ENCODE results near the gene HOXA13.

The HOXA13 gene

DNA sequence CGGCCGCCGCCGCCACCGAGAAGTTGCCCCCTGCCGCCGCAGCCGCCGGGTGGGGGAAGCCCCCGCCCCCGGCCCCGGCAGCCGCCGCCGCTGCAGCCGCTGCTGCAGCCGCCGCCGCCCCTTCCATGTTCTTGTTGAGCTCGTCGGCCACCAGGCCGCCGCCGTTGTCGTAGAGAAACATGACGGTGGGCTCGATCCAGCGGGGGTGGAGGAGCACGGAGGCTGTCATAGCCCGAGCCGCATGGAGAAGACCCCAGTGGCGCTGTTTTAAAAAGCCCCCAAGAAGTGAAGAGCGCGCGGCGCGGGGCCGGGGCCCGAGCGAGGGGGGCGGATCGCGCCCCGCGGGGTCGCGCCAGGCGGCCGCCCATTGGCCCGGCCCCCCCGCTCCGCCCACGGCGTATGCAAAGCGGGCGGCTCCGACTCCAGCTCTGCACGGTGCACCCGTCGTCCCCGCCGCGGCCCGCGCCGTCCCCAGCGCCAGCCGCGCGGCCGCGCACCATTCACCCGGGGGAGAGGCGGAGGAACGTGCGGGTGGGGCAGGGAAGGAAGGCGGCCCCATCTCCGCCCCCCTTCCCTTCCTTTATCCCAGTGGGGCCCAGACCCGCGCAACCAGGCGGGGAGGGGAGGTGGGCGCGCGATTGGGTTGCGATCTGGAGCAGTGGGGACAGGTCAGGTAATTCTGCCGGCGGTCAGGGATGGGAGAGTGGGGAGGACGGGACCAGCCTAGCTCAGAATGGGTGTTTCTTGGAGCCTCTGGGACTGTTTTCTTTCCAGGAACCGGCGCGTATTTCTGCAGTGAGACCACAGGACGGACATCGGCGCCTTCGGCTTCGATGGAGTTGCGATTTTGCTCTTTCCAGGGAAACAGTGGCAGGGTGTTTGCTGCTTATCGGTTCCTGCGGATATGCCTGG is at the start of gene HOXA13:
Gene HOXA13, minus strand, starts transcription at position 243 of the 912 bp plus-strand sequence. Its CDS starts 14 bp downstream, at position 229.
- no peak for DNase-seq (ENCODE audit: low read depth)

- no peak for DNase-seq (ENCODE audit: low read depth)
Observed at GRCh38 chr7:27248911-27249723, 49.2 kb upstream of the HOXA13 start.

DNA sequence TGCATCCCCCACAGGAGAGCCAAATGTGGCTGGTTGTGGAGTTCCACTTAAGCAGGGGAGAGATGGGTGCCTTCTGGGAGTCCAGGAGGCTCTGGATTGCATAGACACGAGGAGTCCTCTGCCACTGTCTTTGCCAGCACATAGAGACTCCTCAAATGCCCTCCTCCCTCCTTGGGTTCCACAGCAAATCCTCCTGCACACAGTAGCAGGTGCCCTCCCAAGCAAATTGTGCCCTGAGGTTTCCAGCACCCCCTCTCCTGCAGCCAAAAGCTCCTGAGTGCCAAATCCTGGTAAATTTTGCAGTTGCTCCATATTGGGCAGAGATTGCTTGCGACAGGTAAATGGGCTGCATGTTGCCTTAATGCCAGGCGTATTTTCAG is 48.5 kb upstream of the HOXA13 start:
- no peak for DNase-seq (ENCODE audit: low read depth)

DNA sequence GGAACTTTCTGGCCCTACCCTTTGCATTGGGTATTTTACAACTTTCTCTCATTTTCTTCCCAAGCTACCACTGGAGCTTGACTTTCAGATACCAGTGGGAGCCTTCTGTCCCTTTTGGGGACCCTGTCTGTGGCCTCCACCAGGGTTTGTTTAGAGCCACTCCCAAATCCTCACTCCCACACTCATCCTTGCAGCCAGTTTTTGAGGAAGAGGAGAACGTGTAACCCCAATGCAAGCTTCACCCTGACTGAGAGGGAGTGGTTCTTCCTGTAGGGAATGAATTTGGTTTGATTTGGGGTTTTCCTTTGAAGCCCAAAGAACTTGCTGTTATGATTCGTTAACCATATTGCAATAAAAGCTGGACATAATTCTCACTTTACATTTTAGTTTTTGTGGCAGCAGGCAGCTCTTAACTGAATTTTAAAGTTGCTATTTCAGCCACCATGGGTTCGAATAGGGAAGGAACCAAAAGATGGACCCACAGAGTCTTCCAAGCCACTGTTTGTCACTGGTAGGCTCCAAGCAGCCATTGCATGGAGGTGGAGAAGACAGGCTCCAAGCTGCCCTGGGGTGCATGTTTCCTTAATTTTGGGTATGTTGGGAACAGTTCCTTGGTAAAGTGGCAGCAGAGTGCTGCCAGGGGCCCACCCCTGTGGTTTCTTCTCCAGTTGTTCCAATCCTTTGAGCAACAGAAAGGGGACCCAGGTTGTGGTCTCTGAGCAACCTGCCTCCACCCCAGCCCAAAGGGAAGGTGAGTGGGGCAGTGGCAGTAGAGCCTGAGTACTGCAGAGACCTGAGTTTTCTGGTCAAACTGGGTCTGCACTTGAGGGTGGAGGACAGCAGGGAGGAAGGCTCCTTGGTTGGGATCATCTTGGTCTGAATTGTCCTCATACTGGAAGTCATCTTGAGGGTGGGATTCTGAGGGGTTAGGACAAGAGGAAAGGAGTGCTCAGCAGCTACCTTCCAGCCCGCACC is 47.8 kb upstream of the HOXA13 start:
- DNase-seq (ENCODE audit: low read depth): no peak

GRCh38 chr7:27247000-27247399 is 47.1 kb upstream of the HOXA13 start:
- DNase-seq (ENCODE audit: low read depth): no peak

- no peak for DNase-seq (ENCODE audit: low read depth)
Observed at GRCh38 chr7:27245798-27246691, 46.2 kb upstream of the HOXA13 start.

DNA sequence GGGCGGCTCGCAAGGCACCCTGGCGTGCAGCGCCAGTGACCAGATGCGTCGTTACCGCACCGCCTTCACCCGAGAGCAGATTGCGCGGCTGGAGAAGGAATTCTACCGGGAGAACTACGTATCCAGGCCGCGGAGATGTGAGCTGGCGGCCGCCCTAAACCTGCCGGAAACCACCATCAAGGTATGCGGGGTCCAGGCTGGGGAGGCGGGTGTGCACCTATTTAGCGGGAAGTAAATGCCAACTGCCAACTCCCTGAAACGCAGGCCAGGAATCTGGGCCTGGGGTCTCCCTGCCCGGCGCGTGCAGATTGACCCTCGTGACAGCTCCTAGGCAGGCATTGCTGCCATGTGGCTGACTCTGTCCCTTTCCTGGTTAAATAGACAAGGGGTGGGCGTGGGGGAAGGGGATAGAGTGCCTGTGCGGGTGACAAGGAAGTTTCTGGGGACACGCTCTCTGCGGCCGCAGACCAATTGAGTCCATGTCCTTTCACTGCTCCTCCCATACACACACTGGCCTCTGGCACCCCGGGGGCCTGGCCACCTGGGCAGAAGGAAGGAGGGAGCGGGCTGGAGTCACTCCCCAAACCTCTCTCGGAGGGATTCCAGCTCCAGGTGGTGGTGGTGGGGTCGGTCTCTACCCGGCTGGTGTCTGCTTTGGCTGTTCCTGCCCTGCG is 45.4 kb upstream of the HOXA13 start:
- DNase-seq (ENCODE audit: low read depth): no peak

DNA sequence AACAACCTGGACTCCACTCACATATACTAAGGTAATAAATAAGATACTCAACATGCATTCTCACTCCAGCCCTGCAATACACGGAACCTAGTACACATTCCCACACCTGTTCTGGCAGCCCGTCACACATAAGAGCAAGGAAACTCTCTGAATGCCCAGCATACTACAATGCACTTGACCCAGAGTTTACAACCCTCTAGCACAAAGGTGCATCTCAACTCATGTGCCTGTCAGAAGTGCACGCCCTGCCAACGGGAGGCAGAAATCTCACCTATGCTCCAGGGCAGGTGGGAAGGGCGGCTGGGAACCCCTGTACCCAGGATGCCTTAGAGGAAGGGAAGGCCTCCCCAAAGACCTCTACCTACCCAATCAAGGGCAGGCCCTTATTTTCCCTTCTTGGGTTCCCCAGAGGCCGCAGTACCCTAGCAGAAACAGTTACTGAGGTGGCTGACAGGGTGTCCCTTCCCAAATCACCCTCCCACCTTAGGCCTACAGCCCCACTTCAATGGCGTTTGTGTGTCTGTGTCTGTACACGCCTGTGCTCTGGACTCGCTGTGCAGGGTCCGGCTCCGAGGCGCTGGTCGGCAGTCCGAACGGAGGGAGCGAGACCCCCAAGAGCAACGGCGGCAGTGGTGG is 44.7 kb upstream of the HOXA13 start:
- DNase-seq (ENCODE audit: low read depth): no peak

DNA sequence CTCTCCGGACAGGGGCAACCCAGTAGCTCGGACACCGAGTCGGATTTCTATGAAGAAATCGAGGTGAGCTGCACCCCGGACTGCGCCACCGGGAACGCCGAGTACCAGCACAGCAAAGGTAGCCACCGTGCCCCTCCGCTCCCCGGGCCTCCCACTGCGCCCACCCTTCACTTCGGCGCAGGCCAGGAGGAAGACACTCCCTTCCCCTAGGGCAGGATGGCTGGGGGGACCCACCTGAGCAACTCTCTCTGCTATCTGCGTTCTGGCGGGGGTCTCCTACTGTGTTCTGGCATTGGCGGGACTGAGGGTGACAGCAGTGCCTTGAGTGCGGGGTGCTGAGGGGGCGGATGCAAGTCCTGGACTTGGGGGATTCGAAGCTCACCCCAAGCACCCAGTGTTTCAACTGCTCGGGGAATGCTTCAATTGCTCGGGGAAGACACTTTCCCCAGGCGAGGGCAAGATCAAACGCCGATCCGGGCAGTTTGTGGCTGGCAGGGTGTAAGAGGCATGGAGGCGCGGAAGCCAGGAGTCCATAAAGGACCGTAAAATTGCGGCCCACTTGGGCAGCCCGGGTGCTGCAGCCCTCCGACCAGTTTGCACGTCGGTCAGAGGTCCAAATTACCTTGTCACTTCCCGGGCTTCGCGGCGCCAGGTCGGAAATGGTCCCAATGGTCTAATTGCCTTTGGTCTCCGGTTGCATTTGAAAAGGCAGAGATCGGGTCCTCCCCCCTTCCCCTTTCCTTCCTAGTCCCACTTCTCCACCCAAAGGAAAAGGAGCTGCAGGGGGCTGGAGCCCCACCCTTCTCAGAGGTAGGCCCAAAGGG is 43.7 kb upstream of the HOXA13 start:
- no peak for DNase-seq (ENCODE audit: low read depth)

DNA sequence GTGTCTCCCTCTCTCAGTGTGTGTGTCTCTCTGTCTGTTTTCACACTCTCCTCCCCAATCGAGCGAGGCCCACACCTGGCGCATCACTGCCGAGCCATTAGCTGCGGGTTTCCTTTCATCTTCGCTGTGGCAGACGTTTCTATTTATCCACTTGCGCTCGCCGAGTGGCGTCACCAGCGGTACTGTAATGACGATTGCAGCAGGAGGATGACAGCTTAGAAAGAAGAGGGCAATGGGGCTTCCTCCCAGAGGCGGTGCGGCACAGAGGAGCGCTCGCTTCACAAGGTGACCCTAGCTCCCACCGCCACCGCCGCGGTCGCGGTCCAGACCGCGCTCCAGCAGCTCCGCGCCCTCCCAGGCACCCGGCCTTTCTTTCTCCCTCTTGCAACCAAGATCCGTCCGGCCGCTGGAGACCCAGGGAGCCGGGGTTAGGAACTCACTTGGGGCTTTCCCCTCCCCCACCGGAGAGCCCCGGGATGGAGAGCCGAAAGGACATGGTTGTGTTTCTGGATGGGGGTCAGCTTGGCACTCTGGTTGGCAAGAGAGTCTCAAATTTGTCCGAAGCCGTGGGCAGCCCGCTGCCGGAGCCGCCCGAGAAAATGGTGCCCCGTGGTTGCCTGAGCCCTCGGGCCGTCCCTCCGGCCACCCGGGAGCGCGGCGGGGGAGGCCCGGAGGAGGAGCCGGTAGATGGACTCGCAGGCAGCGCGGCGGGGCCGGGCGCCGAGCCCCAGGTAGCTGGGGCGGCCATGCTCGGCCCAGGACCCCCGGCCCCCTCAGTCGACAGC is 42.9 kb upstream of the HOXA13 start, which contains the start of gene EVX1:
Gene EVX1, plus strand, starts transcription at position 248 of the 785 bp plus-strand sequence. Its CDS starts 229 bp downstream, at position 477.
- DNase-seq (ENCODE audit: low read depth): no peak

GRCh38 chr7:27242154-27242553 is 42.3 kb upstream of the HOXA13 start:
- DNase-seq (ENCODE audit: low read depth): no peak

- no peak for DNase-seq (ENCODE audit: low read depth)
Observed at GRCh38 chr7:27241189-27242056, 41.5 kb upstream of the HOXA13 start.

DNA sequence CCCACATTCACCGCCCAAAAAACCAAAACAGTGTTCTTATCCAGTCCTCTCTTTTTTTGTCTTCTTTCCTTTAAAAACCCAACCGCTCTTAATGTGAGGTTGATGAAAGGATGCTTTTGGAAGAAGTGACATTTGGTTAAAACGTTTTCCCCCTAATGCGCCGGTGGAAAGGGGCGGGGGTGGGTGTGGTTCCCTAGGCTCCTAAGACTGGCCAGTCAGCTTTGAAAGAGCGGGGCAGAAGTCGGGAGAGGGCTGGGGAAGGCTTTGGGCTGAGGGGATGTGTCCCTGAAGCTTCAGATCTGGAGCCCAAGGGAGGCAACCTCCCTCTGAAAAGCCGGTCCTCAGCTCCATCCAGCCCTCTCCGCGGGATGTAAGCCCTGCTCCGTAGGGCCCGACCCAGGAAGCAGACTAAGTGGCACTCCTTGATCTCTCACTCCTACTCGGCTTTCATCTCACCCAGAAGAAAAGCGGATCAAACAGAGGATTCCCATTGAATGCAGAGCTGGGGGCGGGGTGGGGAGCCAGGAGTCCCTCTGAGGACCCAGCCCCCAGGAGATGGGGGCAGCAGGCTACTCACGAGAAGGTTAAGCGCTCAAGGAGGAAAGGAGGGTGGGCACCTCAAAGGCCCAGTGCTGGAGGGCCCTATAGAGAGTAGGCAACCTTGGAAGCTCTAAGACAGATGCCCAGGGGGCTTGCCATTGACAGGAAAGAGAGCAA is 40.3 kb upstream of the HOXA13 start:
- DNase-seq (ENCODE audit: low read depth): no peak

DNA sequence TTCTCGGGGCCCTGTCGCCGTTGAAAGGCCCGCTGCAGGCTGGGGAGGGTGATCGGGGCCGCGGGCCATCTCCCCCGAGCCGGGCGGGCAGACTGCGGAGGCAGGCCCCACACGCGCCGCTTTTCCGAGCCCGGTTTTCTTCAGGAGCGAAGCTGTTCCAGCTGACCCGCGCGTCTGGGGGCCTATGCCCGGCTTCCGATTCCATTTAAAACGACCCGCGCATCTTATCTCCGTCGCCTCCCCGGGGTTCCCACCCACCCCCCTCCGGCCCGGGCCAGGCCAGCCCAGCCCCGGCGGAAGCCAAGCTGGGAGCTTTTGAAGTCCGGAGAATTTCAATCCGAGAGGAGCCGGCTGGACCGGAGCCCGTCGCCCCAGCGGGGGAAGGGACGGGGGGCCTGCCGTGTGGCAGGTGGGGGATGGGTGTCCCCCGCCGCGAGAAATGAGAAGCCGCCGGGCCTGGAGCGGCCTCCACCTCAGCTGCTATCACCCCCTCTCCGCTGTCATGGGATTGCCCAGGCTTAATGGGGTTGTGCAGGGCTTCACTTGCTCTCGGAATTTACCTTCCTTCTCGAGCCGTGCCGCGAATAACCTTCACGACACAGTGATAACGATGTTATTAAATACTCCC is 39.6 kb upstream of the HOXA13 start:
- DNase-seq (ENCODE audit: low read depth): no peak

DNA sequence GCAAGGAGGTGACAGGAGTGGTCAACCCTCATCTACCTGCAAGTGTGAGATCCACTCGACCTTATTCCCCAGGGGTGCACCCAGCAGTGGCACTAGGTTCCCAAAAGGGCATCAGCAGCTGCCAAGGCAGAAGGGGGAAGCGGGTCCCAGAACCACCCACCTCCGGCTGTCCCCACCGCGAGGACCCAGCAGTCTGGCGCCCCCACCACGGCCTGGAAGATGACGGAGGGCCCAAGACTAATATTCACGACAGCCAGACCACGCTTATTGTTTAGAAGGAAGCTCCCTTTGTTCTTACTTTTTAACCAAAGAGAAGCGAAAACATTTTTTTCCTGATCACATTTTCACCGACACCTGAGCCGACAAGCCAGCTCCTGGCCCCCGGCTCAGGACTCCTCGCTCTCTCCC is 39.1 kb upstream of the HOXA13 start:
- DNase-seq (ENCODE audit: low read depth): no peak
